Measurements from ENCODE around the gene EIF4E2. TPM values are rescaled to one million over a fixed set of nuclear protein-coding genes. Genes with fewer than 3 reads are reported as not detected.
A peak's percentile ranks its signal among the peaks of the same experiment; 100 is the strongest.

Gene EIF4E2, protein sequence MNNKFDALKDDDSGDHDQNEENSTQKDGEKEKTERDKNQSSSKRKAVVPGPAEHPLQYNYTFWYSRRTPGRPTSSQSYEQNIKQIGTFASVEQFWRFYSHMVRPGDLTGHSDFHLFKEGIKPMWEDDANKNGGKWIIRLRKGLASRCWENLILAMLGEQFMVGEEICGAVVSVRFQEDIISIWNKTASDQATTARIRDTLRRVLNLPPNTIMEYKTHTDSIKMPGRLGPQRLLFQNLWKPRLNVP
- total RNA-seq (2014; rRNA removed) = 61.4 and 61.8 TPM in 2 replicates
- 109 TPM for polyA plus RNA-seq (2012)

DNA sequence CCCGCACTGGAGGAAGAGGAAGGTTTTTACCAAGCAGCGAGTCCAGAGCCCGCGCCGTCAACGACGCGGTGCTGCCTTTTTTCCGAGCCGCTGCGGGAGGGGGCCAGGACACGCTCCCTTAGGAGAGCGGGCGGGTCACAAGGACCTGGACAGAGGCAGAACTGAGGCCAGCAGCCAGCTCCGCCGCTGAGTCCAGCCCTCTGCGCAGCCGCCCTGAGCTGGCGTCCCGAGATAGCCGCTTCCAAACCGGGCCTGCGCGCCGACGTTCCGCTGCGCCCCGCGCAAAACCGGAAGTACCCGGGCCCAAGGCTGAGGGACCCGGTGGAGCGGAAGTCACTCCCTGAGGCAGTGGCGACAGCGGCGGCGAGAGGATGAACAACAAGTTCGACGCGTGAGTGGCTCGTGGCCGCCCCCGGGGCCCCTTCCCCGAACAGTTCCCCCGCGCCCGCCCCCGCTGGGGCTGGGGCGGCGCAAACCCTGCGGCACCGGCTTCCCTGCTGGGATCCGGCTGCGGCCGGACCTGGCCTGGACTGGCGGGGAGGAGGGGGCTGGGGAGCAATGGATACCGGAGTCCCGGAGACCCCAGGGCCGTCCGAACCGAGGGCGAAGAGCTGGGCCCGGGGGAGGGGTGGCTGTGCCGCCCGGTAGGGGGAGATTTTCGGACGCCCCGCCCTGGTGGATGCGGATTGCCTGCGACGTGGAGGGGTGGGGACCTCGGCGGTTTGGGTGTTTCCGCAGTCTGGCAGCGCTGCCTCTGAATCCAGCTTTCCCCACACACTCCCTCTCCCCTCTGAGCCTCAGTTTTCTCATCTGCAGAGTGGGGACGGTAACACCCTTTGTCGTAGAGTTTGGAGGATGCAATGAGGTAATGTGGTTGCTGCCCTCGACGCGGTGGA lies at the start of gene EIF4E2, which contains the start of gene TIGD1:
EIF4E2 (plus strand) TSS at position 336 of the 896 bp plus-strand sequence; CDS start at position 372, 36 bp downstream.
TIGD1 (minus strand) TSS at position 204 of the 896 bp plus-strand sequence. CDS start 675 bp downstream, outside the sequence.
- peak; percentile 93 for DNase-seq (ENCODE audit: low read depth)

DNA sequence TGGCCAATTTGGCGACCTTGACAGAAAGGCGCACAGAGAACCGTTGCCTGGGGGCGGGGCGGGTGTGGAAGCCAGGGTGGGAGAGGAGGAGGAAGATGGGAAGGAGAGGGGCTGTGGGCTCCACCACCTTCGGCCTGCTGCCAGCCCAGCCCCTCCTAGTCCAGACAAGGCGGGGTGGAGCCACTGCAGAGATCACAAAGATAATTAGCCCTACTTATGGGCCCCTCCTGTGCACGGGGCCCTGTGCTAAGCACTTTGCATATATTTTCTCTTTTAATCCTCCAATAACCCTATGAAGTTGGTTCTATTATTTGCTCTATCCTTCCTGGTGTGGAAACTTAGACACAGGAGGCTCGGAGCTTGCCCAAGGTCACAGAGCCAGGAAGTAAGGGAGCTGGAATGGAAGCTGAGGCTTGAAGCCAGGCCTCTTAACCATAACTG lies 49.1 kb upstream of the EIF4E2 start:
- no peak for DNase-seq (ENCODE audit: low read depth)

DNA sequence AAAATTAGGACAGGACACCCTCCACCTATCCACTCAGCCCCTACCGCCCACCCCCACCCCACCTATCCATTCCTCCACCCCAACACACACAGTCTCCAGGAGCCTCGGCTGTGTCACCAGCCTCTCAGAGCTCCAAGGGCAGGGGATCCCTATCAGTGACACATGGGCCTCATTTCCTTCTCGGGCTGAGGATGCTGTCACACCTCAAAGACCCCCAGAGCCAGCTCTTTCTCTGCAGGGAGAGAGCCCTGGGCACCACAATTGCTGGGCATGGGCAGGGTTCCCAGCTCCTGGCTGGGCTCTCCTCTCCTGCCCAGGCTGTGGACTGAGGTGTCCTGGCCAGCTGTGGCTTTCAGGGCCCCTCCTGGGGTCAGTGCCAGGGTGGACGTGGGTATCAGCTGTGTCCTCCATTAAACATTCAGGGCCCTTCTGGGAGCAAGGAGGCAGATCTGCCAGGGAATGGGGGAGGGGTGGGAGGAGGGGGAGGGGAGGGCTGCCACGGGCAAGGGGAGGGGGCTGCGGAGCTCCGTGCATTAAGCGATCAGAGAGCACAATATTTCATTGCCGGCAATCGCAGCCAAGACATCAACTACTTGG lies 48.6 kb upstream of the EIF4E2 start:
- DNase-seq (ENCODE audit: low read depth) = no peak

DNA sequence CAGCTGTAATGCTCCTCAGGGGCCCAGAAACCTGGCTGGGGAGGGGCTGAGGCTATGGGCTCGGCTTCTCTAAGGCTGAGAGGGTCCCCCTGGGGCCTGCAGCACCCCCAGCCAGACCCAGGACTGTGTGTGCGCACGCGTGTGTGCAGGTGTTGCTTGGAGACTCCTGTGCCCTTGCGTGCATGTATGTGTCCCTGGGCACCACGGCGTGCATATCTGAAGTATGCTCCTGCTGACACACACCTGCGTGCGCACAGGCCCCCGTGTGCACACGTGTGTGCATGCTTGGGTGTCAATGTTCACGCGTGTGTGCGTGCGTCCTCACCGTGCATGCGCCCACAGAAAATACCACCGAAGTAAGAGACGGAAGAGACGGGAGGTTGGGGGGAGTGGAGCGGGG lies 48.0 kb upstream of the EIF4E2 start:
- no peak for DNase-seq (ENCODE audit: low read depth)

DNA sequence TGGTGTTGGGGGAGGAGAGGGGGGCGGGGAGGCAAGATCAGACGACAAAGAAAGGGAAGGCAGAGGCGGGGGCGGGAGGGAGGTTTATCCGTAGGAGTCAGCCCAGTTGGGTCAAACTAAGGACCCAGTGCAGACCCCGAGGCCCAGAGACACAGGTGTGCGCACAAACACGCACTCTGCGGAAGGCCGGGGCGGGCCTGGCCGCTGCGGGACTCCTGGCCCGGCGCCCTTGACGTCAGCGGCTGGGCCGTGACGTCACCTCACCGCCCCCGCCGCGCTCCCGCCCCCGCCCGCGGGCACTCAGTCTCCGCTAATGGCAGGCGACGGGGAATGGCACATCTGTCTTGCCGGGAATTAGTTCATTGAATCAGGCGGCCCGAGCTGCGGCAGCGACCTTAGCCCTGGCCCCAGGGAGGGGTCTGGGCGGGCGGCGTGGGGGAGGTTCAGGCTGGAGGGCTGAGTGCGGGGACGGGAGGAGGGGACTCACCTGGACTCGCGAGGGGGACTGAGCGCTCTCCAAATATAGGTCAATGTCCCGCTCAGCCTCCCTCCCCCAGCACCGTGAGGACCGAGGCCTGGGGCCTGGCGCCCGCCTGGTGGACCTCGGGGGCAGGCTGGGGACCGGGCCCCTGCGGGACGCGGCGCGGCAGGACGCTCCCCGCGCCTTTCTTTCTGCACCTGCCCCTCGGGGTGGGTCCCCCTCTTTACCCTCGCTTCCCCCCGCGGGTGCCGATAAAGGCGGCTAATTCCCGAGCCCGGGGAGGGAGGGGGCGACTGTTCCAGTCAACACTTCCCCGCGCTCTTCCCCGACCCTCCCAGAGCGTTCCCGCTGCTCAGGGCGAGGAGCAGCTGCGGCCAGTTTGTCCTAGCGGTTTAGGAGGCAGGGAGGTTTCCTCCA lies 47.3 kb upstream of the EIF4E2 start:
- no peak for DNase-seq (ENCODE audit: low read depth)

DNA sequence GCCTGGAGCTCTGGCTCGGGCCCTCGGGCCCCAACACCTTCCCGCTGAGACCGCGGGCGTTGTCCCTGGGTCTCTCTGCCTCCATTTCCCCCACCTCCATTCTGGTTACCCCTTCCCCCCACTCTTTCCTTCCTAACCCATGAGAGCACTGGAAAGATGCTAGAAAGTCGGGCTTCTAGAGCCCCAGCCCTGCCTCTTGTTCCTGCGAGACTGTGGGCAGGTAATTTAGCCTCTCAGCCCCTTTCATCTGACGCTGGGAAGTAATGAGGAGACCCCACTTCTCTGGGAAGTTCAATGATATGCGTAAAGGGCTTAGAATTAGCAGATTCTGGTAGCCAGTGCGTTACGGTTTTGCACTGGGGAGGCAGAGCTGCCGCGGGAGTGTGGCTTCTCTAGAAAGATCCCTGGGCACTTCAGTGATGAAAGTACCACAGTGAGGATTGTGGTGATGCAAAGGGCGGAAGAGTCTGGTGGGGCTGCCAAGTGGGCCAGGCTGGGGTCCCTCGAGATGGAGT lies 46.6 kb upstream of the EIF4E2 start:
- no peak for DNase-seq (ENCODE audit: low read depth)

DNA sequence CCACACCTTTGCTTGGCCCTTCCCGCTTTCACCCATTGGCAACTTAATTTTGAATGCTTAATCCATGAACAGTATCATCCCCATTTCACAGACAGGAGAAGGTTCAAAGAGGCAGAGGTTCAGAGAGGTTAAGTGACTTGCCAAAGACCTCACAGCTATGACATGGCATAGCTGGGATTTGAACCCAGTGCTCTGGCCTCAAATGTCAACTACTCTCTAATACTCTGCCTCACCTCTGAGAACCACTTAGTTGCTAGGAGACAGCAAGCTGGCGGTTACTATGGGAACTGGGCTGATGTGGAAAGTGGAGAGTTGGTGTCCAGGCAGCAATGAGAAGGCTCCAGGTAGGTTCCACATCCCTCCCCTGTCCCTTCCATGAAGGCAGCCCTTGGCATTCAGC lies 46.1 kb upstream of the EIF4E2 start:
- DNase-seq (ENCODE audit: low read depth) = no peak

DNA sequence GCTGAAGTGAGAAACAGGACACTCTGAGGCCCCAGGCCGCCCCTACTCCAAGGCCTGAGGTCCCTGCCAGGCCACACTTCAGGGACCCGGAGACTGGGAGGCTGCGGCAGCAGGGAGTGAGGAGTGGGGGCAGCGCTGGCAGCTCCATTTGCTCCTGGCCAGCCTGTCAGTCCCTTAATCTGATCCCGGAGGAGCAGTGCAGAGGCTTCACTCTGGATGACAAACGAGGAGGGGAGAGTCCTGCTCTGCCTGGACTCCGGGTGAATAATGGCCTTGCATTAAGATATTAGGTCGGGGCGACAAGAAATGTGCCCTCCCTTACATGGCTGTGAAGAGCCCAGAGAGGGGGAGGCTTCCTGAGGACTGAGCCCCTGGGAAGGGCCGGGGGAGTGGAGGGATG lies 44.6 kb upstream of the EIF4E2 start:
- DNase-seq (ENCODE audit: low read depth) = no peak

DNA sequence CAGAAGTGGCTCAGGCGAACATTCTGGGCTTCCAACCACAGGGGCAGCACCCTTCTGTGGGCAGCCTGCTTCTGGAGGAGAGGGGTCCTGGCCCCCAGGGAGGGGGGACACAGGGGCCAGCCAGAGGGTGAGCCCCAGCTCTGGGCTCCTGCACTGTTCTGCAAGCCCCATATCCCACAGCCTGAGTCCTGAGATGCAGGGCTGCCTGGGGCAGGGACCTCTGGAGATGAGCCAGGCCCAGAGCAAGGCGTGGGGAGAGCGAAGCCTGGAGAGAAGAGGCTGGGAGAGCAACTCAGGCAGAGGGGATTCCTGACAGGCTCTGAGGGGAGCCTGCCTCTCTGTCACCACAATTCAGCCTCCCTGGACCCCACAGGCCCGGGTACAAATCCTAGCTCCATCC lies 43.8 kb upstream of the EIF4E2 start:
- DNase-seq (ENCODE audit: low read depth) = no peak

DNA sequence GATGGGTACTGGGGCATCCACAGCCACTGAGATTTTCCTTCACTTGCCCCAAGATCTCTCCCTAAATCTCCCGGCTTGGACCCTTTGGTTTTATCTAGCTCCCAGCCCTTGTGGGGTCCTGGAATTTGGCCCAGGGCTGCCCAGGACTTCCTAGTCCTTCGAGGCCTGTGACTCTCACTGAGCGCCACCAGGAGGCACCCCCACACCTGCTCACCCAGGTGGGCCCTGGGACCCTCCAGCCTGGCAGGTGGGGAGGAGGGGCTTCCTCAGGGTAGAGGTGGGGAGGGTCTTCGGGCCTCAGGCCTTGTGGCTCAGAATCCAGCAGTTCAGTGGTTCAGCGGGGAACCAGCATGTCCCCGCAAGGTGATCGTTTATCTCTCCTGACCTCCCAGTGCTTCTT lies 42.2 kb upstream of the EIF4E2 start:
- DNase-seq (ENCODE audit: low read depth) = no peak

DNA sequence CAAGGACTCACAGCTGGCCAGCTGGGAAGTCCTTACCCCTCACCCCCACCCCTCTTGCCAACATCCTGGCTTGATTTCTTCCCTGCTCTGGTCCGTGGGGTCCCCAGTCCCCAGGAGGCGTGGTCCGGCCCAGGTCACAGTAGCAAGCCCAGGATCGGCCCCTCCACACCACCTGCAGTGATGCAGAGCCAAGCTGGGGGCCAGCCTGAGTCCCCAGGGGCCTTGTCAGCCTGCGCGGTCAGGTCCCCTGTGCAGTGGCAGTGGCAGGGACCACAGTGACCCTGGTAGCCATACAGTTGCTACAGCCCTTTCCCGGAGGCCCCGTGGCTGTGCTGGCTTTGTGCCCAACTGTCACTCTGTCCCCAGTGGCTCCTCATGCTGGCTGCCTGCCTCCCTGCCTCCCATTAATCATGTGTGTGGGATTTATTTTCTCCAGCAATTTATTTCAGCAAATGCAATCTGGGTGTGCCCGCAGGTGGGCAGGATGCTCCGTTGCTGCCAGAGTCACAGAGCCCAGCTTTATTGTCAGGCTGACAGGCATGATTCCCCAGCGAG lies 39.1 kb upstream of the EIF4E2 start:
- DNase-seq (ENCODE audit: low read depth) = no peak

DNA sequence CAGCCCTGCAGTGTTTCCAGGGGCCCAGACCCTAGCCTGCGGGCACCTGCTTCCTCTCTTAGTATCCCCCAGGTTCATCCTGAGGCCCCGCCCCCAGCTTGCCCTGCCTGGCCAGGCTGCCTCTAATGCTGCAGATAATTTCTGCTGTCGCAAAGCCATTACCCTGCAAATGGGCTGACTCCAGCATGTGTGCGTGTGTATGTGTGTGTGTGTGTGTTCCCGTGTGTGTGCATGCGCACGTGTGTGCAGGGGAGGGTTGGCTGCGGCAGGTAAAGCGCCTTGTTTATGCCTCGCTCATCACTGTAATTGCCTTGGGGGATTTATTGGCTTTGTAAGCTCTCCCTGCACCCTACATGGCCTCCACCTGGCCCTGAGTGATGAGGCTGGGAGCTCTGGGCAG lies 37.9 kb upstream of the EIF4E2 start:
- no peak for DNase-seq (ENCODE audit: low read depth)

DNA sequence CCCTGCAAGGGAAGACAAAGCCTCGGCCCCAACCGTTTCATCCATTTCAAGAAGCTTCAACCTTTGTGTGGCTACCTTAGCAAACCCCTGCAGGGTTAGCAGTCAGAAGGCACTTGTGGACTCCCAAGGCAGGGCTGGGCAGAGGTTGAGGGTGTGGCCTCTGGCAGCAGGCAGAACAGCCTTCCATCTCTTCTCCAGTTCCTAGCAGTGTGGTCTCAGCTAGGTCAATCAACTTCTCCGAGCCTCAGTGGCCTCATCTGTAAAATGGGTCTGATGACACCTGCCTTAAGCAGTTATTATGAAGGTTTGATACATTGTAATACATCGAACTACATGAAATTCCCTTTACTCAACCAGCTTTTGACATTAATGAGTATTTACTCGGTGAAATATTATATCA lies 37.1 kb upstream of the EIF4E2 start:
- no peak for DNase-seq (ENCODE audit: low read depth)

DNA sequence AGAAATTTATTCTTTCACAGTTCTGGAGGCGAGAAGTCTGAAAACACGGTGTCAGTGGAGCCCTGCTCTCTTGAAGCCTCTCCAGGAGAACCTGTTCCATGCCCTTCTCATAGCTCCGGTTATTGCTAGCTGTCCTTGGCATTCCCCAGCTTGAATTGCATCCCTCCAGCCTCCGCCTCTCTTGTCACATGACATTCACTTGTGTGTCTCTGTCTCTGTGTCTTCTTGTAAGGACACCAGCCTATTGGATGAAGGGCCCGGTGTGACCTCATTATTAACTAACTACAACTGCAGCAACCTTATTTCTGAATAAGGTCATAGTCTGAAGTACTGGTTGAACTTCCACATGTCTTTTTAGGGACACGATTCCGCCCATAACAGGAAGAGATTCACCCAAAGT lies 34.9 kb upstream of the EIF4E2 start:
- DNase-seq (ENCODE audit: low read depth) = no peak

DNA sequence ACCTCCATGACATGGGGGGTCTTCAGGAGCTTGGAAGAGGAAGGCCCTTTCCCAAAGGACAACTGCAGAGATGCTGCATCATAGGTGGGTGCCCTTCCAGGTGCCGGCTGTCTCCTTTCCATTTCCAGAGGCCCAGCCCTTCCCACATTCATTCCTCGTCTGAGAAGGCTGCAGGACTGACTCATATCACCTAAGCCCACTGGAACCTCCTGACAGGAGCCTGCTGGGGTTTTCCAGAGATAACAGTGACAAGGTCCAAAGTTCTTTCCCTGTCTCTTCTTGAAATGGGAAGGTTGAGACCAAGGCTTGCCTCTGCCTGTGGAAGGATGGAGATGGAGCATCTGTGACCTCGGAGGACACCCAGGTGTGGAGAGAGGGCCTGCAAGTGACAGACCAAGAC lies 33.9 kb upstream of the EIF4E2 start:
- no peak for DNase-seq (ENCODE audit: low read depth)

DNA sequence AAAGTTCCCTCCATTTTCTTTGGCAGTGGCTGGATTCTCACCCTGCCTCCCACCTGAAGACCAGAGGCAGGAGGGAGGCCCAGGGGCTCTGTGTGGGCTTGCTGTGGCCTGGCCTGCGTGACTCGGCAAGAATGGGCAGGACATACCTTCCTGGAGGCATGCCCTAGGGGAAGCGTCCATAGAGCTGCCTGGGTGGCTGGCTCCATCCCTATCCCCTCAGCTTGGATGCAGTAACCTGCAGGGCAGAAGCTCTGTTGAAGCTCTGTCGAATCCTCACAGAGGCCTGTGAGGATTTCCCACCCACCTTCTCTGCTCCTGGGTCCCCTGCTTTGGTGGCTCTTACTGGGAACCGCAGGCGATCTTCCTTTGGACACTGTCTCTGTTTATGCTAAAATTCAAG lies 31.6 kb upstream of the EIF4E2 start:
- DNase-seq (ENCODE audit: low read depth) = no peak

DNA sequence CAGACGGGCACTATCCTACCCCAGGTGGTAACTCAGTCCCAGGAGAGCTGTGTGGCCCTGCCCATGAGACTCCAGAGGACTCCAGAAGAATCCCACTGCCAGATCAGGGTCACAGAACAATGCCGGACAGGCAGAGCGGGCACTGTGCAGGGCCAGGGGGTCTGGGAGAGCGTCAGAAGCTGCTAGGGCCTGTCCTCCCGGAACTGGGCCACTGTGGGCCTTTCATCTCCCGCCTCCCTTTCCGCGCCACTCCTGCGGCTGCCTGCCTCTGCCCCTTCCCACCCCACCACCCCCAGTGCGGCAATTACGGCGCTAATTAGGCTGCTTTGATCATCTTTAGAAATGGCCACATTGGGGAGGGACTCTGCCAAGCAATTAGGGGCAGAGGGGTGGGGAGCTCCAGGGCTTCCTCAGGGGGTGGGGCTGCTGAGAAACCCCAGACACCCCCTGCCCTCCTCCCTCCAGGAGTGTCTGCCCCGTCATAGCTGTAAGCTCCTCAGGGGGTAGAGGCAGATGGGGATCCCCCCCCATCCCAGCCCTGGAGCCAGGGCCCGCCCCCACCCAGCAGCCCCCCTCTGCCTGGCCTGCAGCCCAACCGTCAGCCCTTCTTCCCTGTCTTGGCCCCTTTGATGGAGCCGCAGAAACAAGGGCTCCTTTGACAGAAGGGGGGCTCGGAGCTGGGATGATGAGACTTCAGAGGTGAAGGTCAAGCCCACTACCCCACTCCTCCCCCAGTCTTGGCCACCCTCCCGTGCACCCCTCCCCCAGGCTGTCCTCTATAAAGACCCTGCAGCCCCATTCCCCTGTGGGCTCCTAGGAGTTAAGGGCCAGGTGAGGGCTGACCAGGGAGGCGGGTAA lies 30.7 kb upstream of the EIF4E2 start, which contains the start of gene PRSS56:
PRSS56 (plus strand) TSS at position 808 of the 858 bp plus-strand sequence. CDS start 211 bp downstream, outside the sequence.
- no peak for DNase-seq (ENCODE audit: low read depth)

DNA sequence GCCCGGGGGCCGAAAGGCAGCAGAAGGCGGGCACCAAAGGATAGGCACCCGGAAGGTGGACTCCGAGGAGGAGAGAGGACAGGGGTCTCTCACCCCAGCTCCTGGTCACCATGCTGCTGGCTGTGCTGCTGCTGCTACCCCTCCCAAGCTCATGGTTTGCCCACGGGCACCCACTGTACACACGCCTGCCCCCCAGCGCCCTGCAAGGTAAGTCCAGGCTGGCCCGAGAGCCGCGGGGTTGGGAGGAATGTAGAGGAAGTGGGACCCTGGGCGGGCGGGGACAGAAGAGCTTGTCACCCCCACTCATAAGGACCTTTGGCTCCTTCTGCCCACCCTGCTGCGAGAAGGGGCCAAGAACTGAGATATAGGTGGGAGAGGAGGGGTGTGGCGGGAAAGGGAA lies 30.0 kb upstream of the EIF4E2 start:
- no peak for DNase-seq (ENCODE audit: low read depth)

DNA sequence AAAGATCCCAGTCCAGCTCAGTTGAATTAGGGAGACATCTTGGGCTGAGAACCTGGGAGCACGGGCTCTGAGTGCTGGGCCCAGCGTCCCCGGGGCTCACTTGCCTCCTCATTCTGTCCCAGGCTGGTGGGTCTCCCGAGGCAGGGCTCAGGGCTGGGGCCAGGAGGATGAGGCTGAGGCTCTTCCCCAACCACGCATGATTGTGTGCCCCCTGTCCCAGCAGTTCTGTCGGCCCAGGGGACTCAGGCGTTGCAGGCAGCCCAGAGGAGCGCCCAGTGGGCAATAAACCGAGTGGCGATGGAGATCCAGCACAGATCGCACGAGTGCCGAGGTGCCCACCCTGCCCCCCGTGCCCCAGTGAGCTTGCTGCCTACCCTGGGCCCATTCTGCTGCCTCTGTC lies 29.4 kb upstream of the EIF4E2 start:
- no peak for DNase-seq (ENCODE audit: low read depth)

Data from LHCN-M2 (cell line).